NCI-H748 (cell line): ENCODE measurements around the gene ZEB1.
"Not testable (repeated sequence)": the region's sequence is repeated elsewhere in the genome, so short reads cannot be mapped to it uniquely, and the experiment has no call there.

ENCODE experiments used
- DNase-seq: peaks from one replicate; lab custom pipeline; 2025; ENCODE audit not compliant: unreplicated experiment; lab: John Stamatoyannopoulos, UW

ZEB1 gene

DNA sequence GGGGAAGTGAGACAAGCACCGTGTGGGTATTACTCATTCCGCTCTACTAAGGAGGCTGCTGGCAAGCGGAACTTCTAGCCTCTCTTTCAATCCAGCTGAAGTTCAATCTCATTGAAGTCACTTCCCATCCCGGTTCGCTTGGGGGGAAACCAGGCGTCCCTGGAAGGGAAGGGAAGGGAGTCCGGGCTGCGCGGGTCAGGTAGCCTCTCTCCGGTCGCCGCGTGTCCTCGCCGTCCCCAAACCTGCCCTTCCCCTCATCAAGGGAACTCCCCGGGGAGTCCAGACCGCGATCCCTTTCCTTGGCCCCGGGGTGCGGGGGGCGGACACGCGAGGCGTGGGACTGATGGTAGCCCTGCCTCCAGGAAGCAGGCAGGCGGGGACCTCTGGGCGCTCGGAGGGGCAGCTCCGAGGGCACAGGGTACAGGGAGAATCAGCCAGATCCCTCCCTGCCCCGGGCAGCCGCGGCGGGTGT is 598 bp upstream of the ZEB1 start:
- DNase-seq, result peak; percentile 43

DNA sequence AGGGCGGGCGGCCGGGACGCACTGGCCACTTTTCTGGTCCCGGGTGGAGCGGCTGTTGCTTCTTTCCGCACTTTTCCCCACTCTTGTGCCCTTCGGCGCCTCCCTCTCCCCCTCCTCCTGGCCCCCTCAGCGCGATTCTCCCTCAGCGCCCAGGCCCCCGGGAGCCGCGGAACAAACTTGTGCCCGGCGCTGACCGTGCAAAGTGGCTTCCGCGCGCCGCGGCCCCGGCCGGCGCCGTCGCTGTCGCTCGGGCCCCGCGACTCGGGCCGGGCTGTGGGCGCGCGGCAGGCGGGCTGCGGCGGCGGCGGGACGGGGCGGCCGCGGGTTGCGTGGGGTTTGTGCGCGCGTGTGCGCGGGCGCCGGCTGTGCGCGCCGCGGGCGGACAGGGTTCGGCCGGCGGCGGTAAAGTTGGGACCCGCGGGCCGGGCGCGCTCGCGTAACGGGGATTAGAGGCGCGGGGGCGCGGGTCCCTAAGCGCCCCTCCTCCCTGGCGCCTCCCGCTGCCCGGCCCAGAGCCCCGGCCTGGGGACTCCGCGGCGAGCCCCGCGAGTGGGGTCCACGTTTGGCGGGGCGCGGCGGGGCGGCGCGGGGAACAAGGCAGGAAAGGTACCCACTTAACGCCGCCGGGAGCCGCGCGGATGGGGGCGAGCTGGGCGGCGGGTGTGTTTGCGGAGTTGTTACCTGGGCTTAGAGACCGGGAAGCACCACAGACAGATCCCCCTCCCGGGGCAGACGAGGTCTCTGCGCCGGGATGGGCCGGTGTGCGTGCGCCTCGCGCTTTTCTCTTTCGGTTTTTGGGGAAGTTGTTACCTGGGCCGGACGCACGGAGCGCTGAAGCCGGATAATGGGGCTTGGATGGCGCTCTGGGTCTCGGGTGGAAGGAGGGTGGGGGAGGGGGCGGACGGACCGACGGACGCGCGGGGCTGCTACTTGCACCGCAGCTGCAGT is 860 bp downstream of the ZEB1 start:
- DNase-seq, result peak; percentile 27

DNA sequence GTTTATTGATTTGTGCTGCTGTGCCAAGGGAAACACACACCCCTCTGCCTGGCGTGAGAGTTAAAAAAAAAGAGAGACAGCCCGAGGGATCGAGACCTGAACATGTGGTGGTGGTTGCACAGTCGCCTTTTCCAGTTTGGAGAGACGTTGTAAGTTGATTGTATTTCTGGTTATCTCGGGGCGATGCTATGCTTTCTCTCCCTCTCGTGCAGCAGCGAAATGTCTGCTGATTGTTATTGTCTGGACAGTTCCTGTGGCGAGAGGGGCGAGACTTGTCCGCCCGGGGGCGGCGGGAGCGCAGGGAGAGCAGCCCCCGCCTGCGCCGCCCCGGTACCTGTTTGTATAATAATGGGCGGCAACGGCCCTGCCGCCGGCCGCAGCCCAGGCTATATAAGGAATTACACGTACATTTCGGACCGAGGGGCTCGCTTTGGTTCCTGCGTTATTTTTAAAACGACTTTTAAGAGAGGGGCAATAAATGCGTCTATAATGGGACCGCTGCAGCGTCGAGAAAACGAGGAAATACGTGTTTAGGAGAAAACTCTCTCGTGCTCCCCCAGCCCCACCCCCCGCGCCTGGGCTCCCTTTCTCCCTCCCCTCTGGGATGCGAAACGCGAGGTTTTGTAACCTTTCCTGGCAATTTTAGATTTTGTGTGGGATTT is 1.7 kb downstream of the ZEB1 start:
- peak; percentile 60 for DNase-seq

DNA sequence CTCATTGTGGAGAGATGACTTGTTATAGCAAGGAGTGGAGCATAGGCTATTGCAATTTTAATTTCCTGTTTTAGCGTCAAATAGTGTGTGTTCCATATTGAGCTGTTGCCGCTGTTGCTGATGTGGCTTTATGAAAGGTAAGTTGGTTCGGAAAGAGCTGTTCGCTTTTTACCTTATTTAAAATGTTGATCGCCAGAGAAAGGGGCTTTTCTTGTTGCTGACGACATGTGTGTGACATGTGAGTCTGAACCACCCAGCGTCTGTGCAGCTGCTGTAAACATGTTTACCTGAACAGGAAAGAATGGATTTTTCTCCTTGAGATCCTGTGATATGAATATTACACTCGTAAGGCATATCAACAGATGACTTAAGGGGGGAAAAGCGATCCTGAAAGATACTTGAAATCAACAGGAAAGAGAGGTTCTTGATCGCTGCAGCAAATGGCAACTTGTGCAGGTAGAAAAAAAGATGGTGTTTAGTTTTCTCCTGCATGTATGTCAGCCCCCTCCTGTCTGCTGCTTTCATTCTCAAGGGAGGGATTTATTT is 2.5 kb downstream of the ZEB1 start:
- peak; percentile 34 for DNase-seq

DNA sequence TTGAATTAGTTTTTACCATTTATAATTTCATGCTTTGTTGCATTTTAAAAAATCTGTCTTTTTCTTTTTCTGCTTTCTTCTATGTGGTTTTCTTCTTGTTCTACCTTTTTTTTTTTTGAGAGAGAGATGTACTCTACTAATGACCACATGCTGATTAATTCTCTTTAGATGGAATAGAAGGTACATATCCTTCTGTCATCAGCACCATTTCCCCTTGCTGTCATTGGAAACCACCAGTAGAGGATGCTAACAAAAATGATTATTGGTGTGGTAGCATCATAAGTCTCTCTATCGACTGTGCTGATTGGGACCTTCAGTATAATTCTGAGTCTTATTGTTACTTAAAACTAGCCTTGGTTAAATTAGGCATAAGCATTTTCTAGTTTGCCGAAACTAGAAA is 3.6 kb downstream of the ZEB1 start:
- DNase-seq, result peak; percentile 53

DNA sequence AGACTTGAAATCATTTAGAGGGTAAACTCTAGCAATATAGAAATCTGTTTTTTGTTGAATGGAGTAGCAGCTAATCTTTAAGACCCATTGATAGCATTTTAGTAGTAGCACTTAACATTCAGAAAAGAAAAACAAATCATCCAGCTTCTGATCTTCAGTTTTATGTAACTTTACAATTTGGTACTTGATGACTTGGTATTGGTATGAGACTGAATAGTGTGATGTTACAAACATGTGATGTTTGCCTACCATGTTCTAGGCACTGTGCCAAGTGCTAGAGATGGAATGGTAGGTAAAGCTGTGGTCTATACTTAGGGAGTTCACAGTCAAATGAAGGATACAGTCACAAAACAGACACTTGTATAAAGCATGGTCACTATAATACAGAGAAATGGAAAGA is 21.3 kb downstream of the ZEB1 start:
- DNase-seq, result peak; percentile 42

DNA sequence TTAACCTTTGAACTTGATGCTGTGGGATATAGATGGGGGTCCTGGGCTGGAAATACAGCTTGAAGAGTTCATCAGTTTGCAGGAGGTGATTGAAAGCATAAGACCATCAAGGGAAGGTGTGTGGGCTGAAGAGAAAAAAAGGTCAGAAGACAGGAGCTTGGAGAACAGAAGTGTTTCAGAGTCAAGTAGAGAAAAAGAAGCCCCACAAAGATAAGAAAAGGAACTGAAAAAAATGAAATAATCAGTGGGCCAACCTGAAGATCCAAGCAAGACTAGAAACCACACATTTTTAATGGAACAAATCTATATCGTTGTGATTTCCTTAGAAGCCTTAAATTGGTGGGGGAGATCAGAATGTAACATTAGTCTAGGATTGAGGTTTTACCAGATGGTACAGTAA is 22.5 kb downstream of the ZEB1 start:
- DNase-seq, result no peak

DNA sequence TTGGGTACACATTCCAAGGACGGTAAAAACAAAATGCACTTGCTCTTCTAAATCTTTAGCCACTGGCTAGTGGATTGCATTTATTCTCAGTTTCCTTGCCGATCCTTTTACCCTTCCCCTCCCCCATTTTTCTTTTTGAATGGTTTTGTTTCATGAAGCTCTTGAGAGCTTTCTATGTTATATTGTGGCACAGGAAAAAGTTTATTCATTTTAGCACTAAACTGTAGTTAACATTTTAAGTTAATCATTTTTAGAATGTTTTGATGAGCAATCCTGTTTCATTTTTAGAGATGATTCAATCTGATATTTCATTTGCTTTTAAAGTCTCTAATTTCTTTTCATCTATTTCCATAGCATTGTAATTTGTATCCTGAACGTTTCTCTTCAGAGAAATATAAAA is 24.0 kb downstream of the ZEB1 start:
- DNase-seq, result no peak

DNA sequence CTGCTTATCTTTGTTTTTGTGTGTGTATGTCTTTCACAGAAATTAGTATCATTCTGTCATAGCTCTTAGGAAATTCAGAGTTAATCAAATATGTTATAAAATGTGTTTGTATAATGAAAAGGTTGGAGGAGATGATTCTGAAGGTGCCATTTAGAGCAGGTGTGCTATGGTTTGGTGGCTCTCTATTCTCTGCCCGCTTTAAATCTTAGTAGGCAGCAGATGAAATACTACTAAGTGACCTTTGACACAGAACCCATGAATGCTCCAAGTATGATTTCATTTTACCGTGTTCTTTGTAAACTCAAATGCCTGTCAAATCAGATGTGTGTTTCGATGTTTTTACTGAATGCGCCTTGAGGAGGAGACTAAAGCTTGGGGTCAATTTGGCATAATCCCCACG is 24.5 kb downstream of the ZEB1 start:
- DNase-seq, result no peak

DNA sequence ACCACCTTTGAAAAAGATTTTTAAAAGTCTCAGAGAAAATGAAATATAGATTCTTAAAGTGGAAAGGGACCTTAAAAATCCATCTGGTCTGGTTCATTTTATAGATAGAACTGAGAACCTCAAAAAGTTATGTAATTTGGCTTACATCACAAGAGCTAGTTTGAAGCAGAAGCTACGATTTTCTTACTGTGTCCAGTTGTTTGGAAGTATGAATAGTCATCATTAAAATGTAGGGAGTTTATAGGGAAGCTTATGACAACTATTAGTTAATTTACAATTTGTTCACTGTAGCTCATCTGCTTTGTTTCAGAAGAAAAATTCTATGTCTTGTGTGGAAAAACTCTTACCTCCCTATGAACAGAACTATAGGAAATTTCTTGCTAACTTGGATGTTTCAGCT is 26.9 kb downstream of the ZEB1 start:
- no peak for DNase-seq

DNA sequence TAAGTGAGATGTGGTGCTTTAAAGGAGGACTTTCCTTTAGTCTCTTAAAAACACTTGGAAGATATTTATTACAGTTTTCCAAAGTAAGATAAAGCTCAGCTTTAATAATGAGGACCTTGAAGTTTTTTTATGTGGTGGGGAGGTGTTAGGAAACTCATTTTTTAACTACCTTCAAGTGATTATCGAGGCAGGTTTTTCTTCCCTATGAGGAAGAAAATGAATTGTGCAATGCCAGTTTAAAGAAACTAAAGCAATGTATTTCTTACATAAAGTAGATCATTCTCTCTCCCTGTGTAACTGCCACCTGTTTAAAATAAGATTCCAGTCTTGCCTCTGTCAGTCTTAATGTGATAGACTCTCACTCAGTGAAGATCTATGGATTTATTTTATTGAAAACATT is 27.9 kb downstream of the ZEB1 start:
- no peak for DNase-seq

DNA sequence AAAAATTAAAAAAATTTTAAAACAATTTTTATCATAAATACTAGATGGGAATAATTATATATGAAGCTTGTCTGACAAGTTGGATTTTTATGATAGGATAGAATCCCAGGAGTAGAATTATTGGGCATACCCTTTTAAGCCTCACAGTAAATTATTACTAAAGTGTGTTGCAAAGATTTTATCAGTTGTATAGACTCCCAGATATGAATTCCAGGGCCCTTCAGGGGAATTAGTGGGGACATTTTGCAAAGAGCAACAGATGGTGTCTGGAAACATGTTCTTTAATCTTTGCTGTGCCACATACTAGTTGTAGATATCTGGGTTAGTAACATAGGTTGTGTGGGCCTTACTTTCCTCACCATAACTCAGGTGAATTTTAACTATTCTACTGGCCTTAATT is 28.7 kb downstream of the ZEB1 start:
- DNase-seq, result no peak

DNA sequence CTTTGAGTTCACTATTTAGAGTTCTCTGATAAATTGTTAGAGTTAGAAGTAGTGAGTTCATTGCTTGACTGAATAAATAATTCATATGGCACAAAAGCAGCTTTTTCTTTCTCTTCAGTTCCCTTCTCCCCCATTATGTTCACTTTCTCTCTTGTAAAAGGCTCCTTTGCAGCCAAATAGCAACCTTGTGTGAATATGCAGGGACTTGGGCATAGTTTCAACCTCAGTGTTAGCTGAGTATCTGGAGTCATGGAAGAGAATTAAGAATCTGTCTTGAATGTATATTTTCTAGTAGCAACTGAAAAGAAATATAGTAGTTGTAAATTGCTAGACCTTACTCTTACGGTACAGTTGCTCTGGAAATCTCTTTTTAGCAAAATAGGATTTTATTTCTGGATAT is 31.9 kb downstream of the ZEB1 start:
- no peak for DNase-seq

DNA sequence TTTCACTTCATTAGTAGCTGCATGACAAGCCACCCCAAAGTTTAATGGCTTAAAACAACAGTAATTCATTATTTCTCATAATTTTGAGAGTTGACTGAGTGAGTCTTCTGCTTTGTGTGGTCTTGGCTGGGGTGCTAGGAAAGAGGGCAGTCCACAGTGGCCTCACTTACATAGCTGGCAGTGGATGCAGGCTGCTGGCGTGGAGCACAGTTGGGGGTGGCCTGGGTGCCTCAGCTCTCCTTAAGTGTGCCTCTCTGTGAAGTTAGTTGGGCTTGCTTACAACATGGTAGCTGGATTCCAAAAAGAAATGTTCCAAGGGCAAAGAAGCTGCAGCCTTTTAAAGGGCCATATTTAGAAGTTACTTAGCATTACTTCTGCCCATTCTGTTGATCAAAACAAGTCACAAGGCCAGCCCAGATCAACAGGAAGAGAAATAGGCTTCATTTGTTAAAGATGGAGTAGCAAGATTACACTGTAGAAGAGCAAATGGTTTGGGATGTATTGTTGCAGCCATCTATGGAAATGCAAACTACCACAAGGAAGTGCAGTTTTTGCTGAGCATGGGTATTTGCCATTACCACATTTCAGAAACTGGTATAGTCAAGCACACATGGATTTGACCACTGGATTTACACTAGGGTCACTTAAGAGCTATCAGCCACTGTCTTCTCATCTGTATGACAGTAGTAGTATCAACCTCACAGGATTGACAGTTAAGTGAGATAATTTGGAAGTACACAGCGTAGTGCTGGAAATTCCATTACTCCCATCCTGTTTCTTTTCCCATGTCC is 33.6 kb downstream of the ZEB1 start:
- no peak for DNase-seq

DNA sequence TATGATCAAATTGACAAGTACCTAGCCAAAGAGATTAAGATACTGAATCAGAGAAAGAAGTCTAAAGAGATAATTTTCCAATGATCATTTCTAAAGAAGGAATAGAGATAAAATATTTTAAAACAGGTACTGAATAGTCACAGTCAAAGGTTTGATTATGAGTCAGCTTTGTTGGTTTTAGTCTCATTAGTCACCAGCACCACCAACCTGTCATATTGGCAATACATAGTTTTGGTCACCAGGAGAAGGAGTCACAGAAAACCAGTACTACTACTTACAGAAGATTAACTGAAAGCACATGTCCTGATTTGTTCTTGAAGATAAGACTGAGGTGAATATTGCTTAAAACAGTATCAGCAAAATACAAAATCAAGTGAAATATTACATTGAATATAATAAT is 34.6 kb downstream of the ZEB1 start:
- DNase-seq, result no peak

DNA sequence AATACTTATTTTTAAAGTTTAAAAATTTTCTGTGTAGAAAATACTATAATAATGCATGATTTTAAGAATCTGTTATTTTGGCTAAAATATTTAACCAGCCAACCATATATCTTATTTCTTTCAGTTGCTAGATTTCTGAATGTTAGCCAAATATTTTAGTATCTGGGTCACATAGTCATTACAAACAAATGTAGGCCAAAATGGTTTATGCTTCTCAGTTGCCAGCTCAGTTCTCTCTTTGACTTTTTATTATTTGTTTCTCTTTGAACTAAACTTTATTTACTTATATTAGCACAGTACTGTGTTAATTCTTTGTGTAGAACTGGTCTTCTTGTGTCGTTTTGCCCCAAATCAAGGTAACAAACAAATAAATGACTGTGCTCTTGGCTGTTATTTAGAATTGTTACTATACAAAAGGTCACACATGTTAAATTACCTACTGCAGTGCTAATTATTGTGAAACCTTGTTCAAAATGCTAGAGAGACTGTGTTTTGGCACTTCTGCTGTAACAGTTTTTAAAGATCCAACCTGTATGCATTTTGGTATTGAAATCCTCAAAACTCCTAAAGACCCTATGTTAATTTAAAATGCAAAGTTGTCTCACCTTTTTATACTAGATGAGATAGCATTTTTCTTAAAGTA is 39.8 kb downstream of the ZEB1 start:
- DNase-seq, result no peak

DNA sequence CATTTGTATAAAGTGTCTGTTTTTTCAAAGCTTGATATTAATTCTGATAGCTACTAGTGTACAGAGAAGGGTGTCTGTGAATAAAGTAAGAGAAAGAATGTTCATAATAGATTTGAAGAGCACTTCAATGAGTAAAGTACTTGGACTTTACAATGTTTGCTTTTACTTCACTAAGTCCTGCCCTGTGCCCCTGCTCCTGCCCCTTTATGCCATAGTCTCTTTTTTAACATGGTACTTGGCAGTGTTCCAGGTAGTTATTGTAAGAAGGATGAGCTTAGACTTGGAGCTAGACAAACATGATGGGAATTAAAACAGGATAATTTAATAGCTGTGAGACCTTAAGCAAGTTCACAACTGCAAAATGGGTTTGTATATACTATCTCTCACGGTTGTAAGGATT is 41.0 kb downstream of the ZEB1 start:
- DNase-seq, result peak; percentile 72

DNA sequence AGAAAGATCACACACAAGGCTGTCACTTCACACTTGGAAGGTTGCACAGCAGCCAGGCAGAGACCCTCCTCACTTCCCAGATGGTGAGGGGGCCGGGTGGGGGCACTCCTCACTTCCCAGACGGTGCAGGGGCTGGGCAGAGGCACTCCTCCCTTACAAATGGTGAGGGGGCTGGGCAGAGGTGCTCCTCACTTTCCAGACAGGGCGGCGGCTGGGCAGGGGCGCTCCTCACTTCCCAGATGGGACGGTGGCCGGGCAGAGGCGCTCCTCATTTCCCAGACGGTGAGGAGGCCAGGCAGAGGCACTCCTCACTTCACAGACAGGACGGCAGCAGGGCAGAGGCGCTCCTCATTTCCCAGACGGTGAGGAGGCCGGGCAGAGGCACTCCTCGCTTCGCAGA is 42.5 kb downstream of the ZEB1 start:
- DNase-seq, result not testable (repeated sequence)

DNA sequence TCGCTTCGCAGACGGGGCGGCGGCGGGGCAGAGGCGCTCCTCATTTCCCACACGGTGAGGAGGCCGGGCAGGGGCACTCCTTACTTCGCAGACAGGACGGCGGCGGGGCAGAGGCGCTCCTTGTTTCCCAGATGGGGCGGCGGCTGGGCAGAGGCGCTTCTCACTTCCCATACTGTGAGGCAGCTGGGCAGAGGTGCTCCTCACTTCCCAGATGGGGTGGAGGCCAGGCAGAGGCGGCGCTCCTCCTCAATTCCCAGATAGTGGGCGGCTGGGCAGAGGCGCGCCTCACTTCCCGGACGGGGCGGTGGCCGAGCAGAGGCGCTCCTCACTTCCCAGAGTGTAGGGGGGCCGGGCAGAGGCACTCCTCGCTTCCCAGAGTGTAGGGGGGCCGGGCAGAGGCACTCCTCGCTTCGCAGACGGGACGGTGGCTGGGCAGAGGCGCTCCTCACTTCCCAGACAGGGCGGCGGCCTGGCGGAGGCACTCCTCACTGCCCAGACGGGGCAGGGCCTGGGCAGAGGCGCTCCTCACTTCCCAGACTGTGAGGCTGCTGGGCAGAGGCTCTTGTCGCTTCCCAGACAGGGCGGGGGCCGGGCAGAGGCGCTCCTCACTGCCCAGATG is 43.1 kb downstream of the ZEB1 start:
- no peak for DNase-seq

DNA sequence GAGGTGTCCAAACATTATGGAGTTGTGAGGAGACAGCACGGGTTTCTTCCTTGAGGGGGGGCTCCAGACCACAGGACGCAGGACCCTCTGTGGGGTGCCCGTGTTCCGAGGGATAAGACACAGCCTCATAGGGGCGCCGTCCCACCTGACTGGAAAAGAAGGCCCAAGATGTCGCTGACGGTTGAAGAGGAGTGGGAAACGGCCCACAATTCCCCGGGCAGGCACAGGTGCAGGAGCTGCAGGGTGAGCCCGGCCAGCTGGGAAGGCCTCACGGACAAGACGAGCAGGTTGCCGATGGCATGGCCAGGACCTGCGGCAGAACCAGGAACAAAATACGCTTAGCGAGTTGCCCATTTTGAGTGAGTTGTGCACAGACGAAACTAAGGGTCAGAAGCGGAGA is 44.7 kb downstream of the ZEB1 start:
- not testable (repeated sequence) for DNase-seq
